Breast epithelium (tissue), 4 donors: Measurements from ENCODE around the gene PTMS. TPM values are rescaled to one million over a fixed set of nuclear protein-coding genes. Genes with fewer than 3 reads are reported as not detected.

ENCODE experiments used
- DNase-seq, 2 donors: peaks; one replicate each; pipeline ENCODE4 v3.0.0-alpha.2; 2019; ENCODE audit warnings: low spot score in 2 of 2
- H3K27ac ChIP-seq, 2 donors: fragments of 200-600 bp; sonication (generic) in 1 of 2; one replicate each; pipeline ENCODE4 v1.5.1; 2016 to 2019; ENCODE audit warnings: mild to moderate bottlenecking in 1 of 2
- H3K27me3 ChIP-seq, 2 donors: fragments of 200-600 bp; sonication (generic) in 1 of 2; one replicate each; pipeline versions ENCODE4 v1.5.1 to v1.6.0; 2017 to 2019; ENCODE audit warnings: control low read depth in 1 of 2, mild to moderate bottlenecking in 1 of 2
- H3K36me3 ChIP-seq: fragments of 200-600 bp; one replicate; pipeline ENCODE4 v1.5.1; 2019
- H3K4me1 ChIP-seq, 2 donors: fragments of 200-600 bp; sonication (generic); one replicate each; pipeline ENCODE4 v1.5.1; 2016 to 2019; ENCODE audit warnings: control low read depth in 1 of 2
- H3K4me3 ChIP-seq, 3 donors: fragments of 200-600 bp; sonication (generic); 1 replicate in 2 of 3; 2 replicates in 1 of 3; pipeline ENCODE4 v1.5.1; 2016 to 2019; ENCODE audit warnings: mild to moderate bottlenecking in 3 of 3, moderate library complexity in 2 of 3
- H3K9me3 ChIP-seq, 2 donors: fragments of 200-600 bp; sonication (generic) in 1 of 2; one replicate each; pipeline ENCODE4 v1.5.1; 2016 to 2019; ENCODE audit warnings: control low read depth in 1 of 2
- CTCF ChIP-seq, 3 donors: fragments of 450-650 bp; IDR thresholded peaks; one replicate each; pipeline ENCODE4 v1.5.1; 2016 to 2017; ENCODE audit warnings: antibody characterized with exemption in 3 of 3, mild to moderate bottlenecking in 3 of 3, moderate library complexity in 3 of 3
- POLR2A ChIP-seq: fragments of 450-650 bp; IDR thresholded peaks from one replicate; pipeline ENCODE4 v1.6.1; 2016; ENCODE audit warnings: antibody characterized with exemption, mild to moderate bottlenecking, moderate library complexity
- POLR2AphosphoS5 ChIP-seq, 3 donors: sonication (generic); formaldehyde crosslinking; IDR thresholded peaks; one replicate each; pipeline ENCODE4 v1.6.1; 2017; ENCODE audit warnings: antibody characterized with exemption in 3 of 3
- intact Hi-C: fragments of 100-400 bp; cut with DNase I; formaldehyde crosslinking; loops from one replicate; pipeline ENCODE4 v1.15.1; 2023; ENCODE audit warnings: low total_unique reads
- total RNA-seq, 3 donors: library from RNA; depleted of rRNA; stranded (reverse); fragments of >200 nt; gene quantifications; one replicate each; pipeline ENCODE4 v1.1.0, GENCODE V29; 2016

PTMS gene
- total RNA-seq, 3 donors from 2014 or later, result 70.9 to 101 (median 85.8) TPM

GRCh38 chr12:6816598-6816997, 50.4 kb downstream of the PTMS start:
- Histone ChIP-seq H3K27me3 (no peaks in the 10 kb centered on the region), H3K4me1 (no peaks in the 10 kb centered on the region), H3K27ac (no peak overlapping the region), H3K36me3 (no peaks in the 10 kb centered on the region), H3K4me3 (no peak overlapping the region), H3K9me3 (no peaks in the 10 kb centered on the region)
- TF ChIP-seq POLR2AphosphoS5 (IDR thresholded peaks at IDR 0.05) (no peak), POLR2A (no peak), CTCF (IDR thresholded peaks at IDR 0.05) (no peak)
- intact Hi-C loops, result no loop called here
- no peak for DNase-seq

GRCh38 chr12:6817098-6817497, 50.9 kb downstream of the PTMS start:
- Histone ChIP-seq H3K4me3 (no peak overlapping the region), H3K4me1 (no peaks in the 10 kb centered on the region), H3K36me3 (no peaks in the 10 kb centered on the region), H3K9me3 (no peaks in the 10 kb centered on the region), H3K27ac (no peak overlapping the region), H3K27me3 (peaks cover 0 to 3% of the 10 kb centered on the region in 2 donors)
- no peak for TF ChIP-seq CTCF (IDR thresholded peaks at IDR 0.05)
- TF ChIP-seq POLR2AphosphoS5 (IDR thresholded peaks at IDR 0.05), result no peak
- TF ChIP-seq POLR2A, result no peak
- intact Hi-C loops, result no loop called here
- DNase-seq, result no peak

- Histone ChIP-seq H3K36me3 (no peaks in the 10 kb centered on the region), H3K9me3 (no peaks in the 10 kb centered on the region), H3K27me3 (peaks cover 0 to 6% of the 10 kb centered on the region in 2 donors), H3K4me3 (no peak overlapping the region), H3K4me1 (no peaks in the 10 kb centered on the region), H3K27ac (no peak overlapping the region)
- intact Hi-C loops, result no loop called here
- DNase-seq, result no peak
- TF ChIP-seq CTCF (IDR thresholded peaks at IDR 0.05) (no peak), POLR2AphosphoS5 (IDR thresholded peaks at IDR 0.05) (no peak), POLR2A (no peak)
Measured at GRCh38 chr12:6817662-6818157, 51.5 kb downstream of the PTMS start.

GRCh38 chr12:6818222-6818621, 52.1 kb downstream of the PTMS start:
- H3K9me3 ChIP-seq, result no peaks in the 10 kb centered on the region
- no peak for TF ChIP-seq POLR2AphosphoS5 (IDR thresholded peaks at IDR 0.05)
- TF ChIP-seq POLR2A, result no peak
- no peak for TF ChIP-seq CTCF (IDR thresholded peaks at IDR 0.05)
- intact Hi-C loops, result no loop called here
- no peaks in the 10 kb centered on the region for H3K4me1 ChIP-seq
- no peak overlapping the region for H3K27ac ChIP-seq
- no peaks in the 10 kb centered on the region for H3K36me3 ChIP-seq
- DNase-seq, result no peak
- peaks cover 0 to 8% of the 10 kb centered on the region in 2 donors for H3K27me3 ChIP-seq
- H3K4me3 ChIP-seq, result no peak overlapping the region

GRCh38 chr12:6818645-6819044, 52.5 kb downstream of the PTMS start:
- H3K9me3 ChIP-seq, result no peaks in the 10 kb centered on the region
- intact Hi-C loops, result no loop called here
- no peaks in the 10 kb centered on the region for H3K36me3 ChIP-seq
- peaks cover 3 to 12% of the 10 kb centered on the region in 2 donors for H3K27me3 ChIP-seq
- no peaks in the 10 kb centered on the region for H3K4me1 ChIP-seq
- DNase-seq, result no peak
- no peak for TF ChIP-seq POLR2AphosphoS5 (IDR thresholded peaks at IDR 0.05)
- no peak for TF ChIP-seq CTCF (IDR thresholded peaks at IDR 0.05)
- no peak for TF ChIP-seq POLR2A
- H3K27ac ChIP-seq, result no peak overlapping the region
- H3K4me3 ChIP-seq, result no peak overlapping the region
